ENCODE data around the gene RSKR. TPM values are rescaled to one million over a fixed set of nuclear protein-coding genes. Genes with fewer than 3 reads are reported as not detected.

Gene RSKR
- total and polyA plus RNA-seq, 9 of the 15 experiments (the other 6 are each of a cell fraction or from before 2014, with no cell fraction given): 1.4 to 42.3 (median 16.2) TPM

GRCh38 chr17:28599311-28600184, 14.4 kb downstream of the RSKR start (continued):
- TF ChIP-seq HDAC1 (IDR thresholded peaks at IDR 0.05) (no peak), ZNF609 (CRISPR knock-in tag; IDR thresholded peaks at IDR 0.05; ENCODE audit: borderline replicate concordance) (no peak; the same call in 1 of the 2 replicates), SIN3A (IDR thresholded peaks at IDR 0.05; ENCODE audit: borderline replicate concordance in 2 of 2, control insufficient read depth in 1 of 2, low read depth in 2 of 2, low read length in 2 of 2) (no peak), TCF7L2 (IDR thresholded peaks at IDR 0.05; ENCODE audit: low read depth, low read length) (no peak), ZNF146 (CRISPR knock-in tag; IDR thresholded peaks at IDR 0.05; ENCODE audit: unreplicated experiment) (no peak), ZNF212 (CRISPR knock-in tag; IDR thresholded peaks at IDR 0.05) (no peak), TSHZ1 (CRISPR knock-in tag; IDR thresholded peaks at IDR 0.05) (no peak), NR2C2 (CRISPR knock-in tag; IDR thresholded peaks at IDR 0.05) (no peak), NR2C2 (tag; IDR thresholded peaks at IDR 0.05) (no peak), NR4A1 (CRISPR knock-in tag; IDR thresholded peaks at IDR 0.05) (peak; percentile 51; the same call in 1 of the 2 replicates), NR4A1 (tag; IDR thresholded peaks at IDR 0.05) (0 out of 2 replicates have a peak, but pooled peaks have one; percentile 16), ZNF184 (CRISPR knock-in tag; IDR thresholded peaks at IDR 0.05) (no peak), MLLT1 (IDR thresholded peaks at IDR 0.05) (peak in 1 of 2 experiments; percentile 1; a peak in 1 of 4 replicates), MCM7 (IDR thresholded peaks at IDR 0.05) (no peak), ETV1 (tag; conservative IDR thresholded peaks at IDR 0.05; ENCODE audit: low read depth) (peak; percentile 60; the same call in 1 of the 2 replicates), ZNF347 (CRISPR knock-in tag; IDR thresholded peaks at IDR 0.05; ENCODE audit: low read depth) (no peak)

Measured in K562 (cell line).